ENCODE results near the gene CDK19.

- TF ChIP-seq, protein P1, sequence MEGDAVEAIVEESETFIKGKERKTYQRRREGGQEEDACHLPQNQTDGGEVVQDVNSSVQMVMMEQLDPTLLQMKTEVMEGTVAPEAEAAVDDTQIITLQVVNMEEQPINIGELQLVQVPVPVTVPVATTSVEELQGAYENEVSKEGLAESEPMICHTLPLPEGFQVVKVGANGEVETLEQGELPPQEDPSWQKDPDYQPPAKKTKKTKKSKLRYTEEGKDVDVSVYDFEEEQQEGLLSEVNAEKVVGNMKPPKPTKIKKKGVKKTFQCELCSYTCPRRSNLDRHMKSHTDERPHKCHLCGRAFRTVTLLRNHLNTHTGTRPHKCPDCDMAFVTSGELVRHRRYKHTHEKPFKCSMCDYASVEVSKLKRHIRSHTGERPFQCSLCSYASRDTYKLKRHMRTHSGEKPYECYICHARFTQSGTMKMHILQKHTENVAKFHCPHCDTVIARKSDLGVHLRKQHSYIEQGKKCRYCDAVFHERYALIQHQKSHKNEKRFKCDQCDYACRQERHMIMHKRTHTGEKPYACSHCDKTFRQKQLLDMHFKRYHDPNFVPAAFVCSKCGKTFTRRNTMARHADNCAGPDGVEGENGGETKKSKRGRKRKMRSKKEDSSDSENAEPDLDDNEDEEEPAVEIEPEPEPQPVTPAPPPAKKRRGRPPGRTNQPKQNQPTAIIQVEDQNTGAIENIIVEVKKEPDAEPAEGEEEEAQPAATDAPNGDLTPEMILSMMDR (IDR thresholded peaks at IDR 0.05): no peak
- TF ChIP-seq POLR2A (IDR thresholded peaks at IDR 0.05): no peak
- no peak for TF ChIP-seq EP300 (IDR thresholded peaks at IDR 0.05)
These were observed 1.7 kb downstream of the CDK19 start for GRCh38 chr6:110813338-110814101.

Measured in upper lobe of left lung (tissue), 4 donors.